K562 (cell line): ENCODE data around the gene DOCK1. TPM values are rescaled to one million over a fixed set of nuclear protein-coding genes. Genes with fewer than 3 reads are reported as not detected.

ENCODE experiments used
- ATAC-seq: fragments of 200-7000 bp; cut with Tn5 transposase; 3 replicates; pipeline ENCODE4 v1.9.1; 2020; ENCODE audit warnings: moderate library complexity
- BruUV-seq: library from RNA; stranded (reverse); fragments of 400-500 nt; replicated peaks from 2 replicates; lab custom pipeline; 2021; lab: Mats Ljungman, UMichigan
- CTCF ChIA-PET: fragments of 300-600 bp; formaldehyde crosslinking; extraction: SDS; loops from one replicate; lab custom pipeline; 2021; ENCODE audit warnings: low intra/inter-chr PET ratio; lab: Yijun Ruan, JAX
- POLR2A ChIA-PET: fragments of 300-600, 350-650 bp; sonication (Branson Sonifier 250); formaldehyde crosslinking; extraction: SDS; loops from one replicate; lab custom pipeline; 2021; ENCODE audit warnings: antibody characterized with exemption, inconsistent platforms; lab: Yijun Ruan, JAX
- DNase-seq, 4 experiments: peaks; one replicate each; pipeline versions ENCODE4 v3.0.0 to v3.0.0-alpha.2; 2011 to 2018; ENCODE audit warnings: low spot score in 3 of 4, mixed read lengths in 3 of 4; ENCODE audit errors: extremely low read depth in 1 of 4
- FAIRE-seq: peaks from 2 replicates; lab custom pipeline; 2011; peaks lifted over from hg19 to GRCh38; lab: Jason Lieb, UNC
- H2AFZ ChIP-seq: 2 replicates; pipeline ENCODE4 v1.6.0; 2011; ENCODE audit warnings: low read depth, low read length, control low read depth, inconsistent platforms
- H3K27ac ChIP-seq: fragments of 200-600 bp; 3 replicates; pipeline ENCODE4 v1.8.0; 2011; ENCODE audit warnings: low read depth, mild to moderate bottlenecking, control low read depth, inconsistent platforms, low read length, moderate library complexity, mixed read lengths; ENCODE audit errors: extremely low read depth
- H3K27me3 ChIP-seq, 2 experiments: fragments of 300-600 bp in 1 of 2; 2 replicates in 1 of 2; 3 replicates in 1 of 2; pipeline versions ENCODE4 v1.6.0 to v1.8.0; 2011; ENCODE audit warnings: inconsistent platforms in 2 of 2, low read length in 2 of 2, mild to moderate bottlenecking in 1 of 2, mixed read lengths in 1 of 2, moderate library complexity in 1 of 2; ENCODE audit not compliant: control insufficient read depth in 2 of 2, insufficient read depth in 2 of 2
- H3K36me3 ChIP-seq: fragments of 300-600 bp; 3 replicates; pipeline ENCODE4 v1.8.0; 2011; ENCODE audit warnings: mild to moderate bottlenecking, low read length, inconsistent platforms; ENCODE audit not compliant: control insufficient read depth, insufficient read depth
- H3K4me1 ChIP-seq, 2 experiments: fragments of 200-600 bp in 1 of 2; replicated peaks in 1 of 2; 2 replicates in 1 of 2; 3 replicates in 1 of 2; pipeline versions ENCODE4 v1.5.1 to v1.8.0; 2011; ENCODE audit warnings: inconsistent platforms in 2 of 2, low read length in 2 of 2, mild to moderate bottlenecking in 1 of 2, mixed read lengths in 1 of 2, moderate library complexity in 1 of 2; ENCODE audit not compliant: control insufficient read depth in 2 of 2, insufficient read depth in 2 of 2
- H3K4me2 ChIP-seq: 2 replicates; pipeline ENCODE4 v1.6.1; 2011; ENCODE audit warnings: low read length, control low read depth, inconsistent platforms, mixed read lengths; ENCODE audit not compliant: insufficient read depth
- H3K4me3 ChIP-seq: fragments of 200-600 bp; sonication (generic), shearing (Covaris generic); 2 replicates; pipeline ENCODE4 v1.5.1; 2016; ENCODE audit warnings: control low read depth, inconsistent platforms
- H3K79me2 ChIP-seq: fragments of 200-600 bp; 3 replicates; pipeline ENCODE4 v1.8.0; 2011; ENCODE audit warnings: low read length, inconsistent platforms; ENCODE audit not compliant: control insufficient read depth, insufficient read depth
- H3K9ac ChIP-seq, 2 experiments: 2 replicates each; pipeline versions ENCODE4 v1.6.0 to v1.6.1; 2011; ENCODE audit warnings: low read depth in 2 of 2, low read length in 2 of 2, control low read depth in 1 of 2, inconsistent platforms in 1 of 2, mild to moderate bottlenecking in 1 of 2, mixed read lengths in 1 of 2; ENCODE audit not compliant: insufficient read depth in 1 of 2
- H3K9me1 ChIP-seq: one replicate; pipeline ENCODE4 v1.6.0; 2011; ENCODE audit warnings: inconsistent platforms, mild to moderate bottlenecking, low read length, moderate library complexity; ENCODE audit not compliant: control insufficient read depth, insufficient read depth
- H3K9me3 ChIP-seq: replicated peaks from 2 replicates; pipeline ENCODE4 v1.5.1; 2011; ENCODE audit warnings: low read depth, low read length, inconsistent platforms; ENCODE audit not compliant: control insufficient read depth, insufficient read depth
- H4K20me1 ChIP-seq: replicated peaks from 2 replicates; pipeline ENCODE4 v1.6.1; 2011; ENCODE audit warnings: low read length, inconsistent platforms, mixed read lengths; ENCODE audit not compliant: control insufficient read depth, insufficient read depth
- CBX8 ChIP-seq: fragments of 200-600 bp; sonication (generic); IDR thresholded peaks from 2 replicates; pipeline ENCODE4 v1.6.1; 2012; ENCODE audit warnings: borderline replicate concordance, mixed run types, low read depth, mild to moderate bottlenecking, moderate library complexity, mixed read lengths, low read length, control low read depth, inconsistent platforms; ENCODE audit not compliant: poor library complexity, severe bottlenecking; ENCODE audit errors: extremely low read depth
- CSDE1 ChIP-seq, 2 experiments: fragments of 450-650 bp; IDR thresholded peaks; 2 replicates each; pipeline ENCODE4 v1.6.1; 2016; ENCODE audit warnings: mild to moderate bottlenecking in 1 of 2
- EZH2 ChIP-seq: IDR thresholded peaks from 2 replicates; pipeline ENCODE4 v1.6.1; 2012; ENCODE audit warnings: low read depth, mild to moderate bottlenecking, inconsistent platforms, low read length, borderline replicate concordance
- NCOA2 ChIP-seq, 2 experiments: fragments of 450-650 bp; IDR thresholded peaks; 2 replicates each; pipeline ENCODE4 v1.6.1; 2018; ENCODE audit warnings: mild to moderate bottlenecking in 2 of 2, moderate library complexity in 1 of 2; ENCODE audit not compliant: partially characterized antibody in 2 of 2
- NFE2 ChIP-seq: IDR thresholded peaks from 2 replicates; pipeline ENCODE4 v1.6.1; 2014; ENCODE audit warnings: antibody characterized with exemption, low read depth
- PHF21A ChIP-seq: fragments of 450-650 bp; IDR thresholded peaks from 2 replicates; pipeline ENCODE4 v1.6.1; 2017; ENCODE audit warnings: low read depth, borderline replicate concordance
- POLR2G ChIP-seq: fragments of 200-400 bp; formaldehyde crosslinking; IDR thresholded peaks from 2 replicates; pipeline ENCODE4 v1.6.1; 2017; ENCODE audit warnings: low read depth, mild to moderate bottlenecking, antibody characterized with exemption, low read length, moderate library complexity
- ZNF12 ChIP-seq: sonication (generic); formaldehyde crosslinking; IDR thresholded peaks from 2 replicates; pipeline ENCODE4 v1.4.0; 2020; ENCODE audit warnings: mild to moderate bottlenecking, missing genetic modification reagents
- ZNF197 ChIP-seq: fragments of 200-800 bp; sonication (Bioruptor generic); IDR thresholded peaks from 2 replicates; pipeline ENCODE4 v1.6.1; 2016; ENCODE audit warnings: low read depth, missing genetic modification characterization, missing compliant biosample characterization
- ZNF232 ChIP-seq: sonication (generic); formaldehyde crosslinking; IDR thresholded peaks from 2 replicates; pipeline ENCODE4 v1.8.0; 2022; ENCODE audit warnings: mild to moderate bottlenecking, missing genetic modification reagents
- ZNF239 ChIP-seq: fragments of 250-450 bp; sonication (Bioruptor Pico); IDR thresholded peaks from 2 replicates; pipeline ENCODE4 v1.4.0; 2020; ENCODE audit warnings: mild to moderate bottlenecking
- ZNF311 ChIP-seq: fragments of 250-450 bp; sonication (Bioruptor Pico); IDR thresholded peaks from 2 replicates; pipeline ENCODE4 v1.4.0; 2020; ENCODE audit warnings: mild to moderate bottlenecking, moderate library complexity
- ZNF408 ChIP-seq: fragments of 250-450 bp; sonication (Bioruptor Pico); IDR thresholded peaks from 2 replicates; pipeline ENCODE4 v1.4.0; 2020; ENCODE audit warnings: low read depth, mild to moderate bottlenecking, moderate library complexity
- WGBS: fragments of 100-300 bp; shearing (Covaris generic); methylation state at CpG from one replicate; pipeline ENCODE4 v1.1.6; 2016; ENCODE audit warnings: low coverage, mixed read lengths; ENCODE audit not compliant: insufficient coverage; ENCODE audit errors: missing lambda C conversion rate; 5-methylcytosine and 5-hydroxymethylcytosine counted together
- in situ Hi-C: fragments of 300-500 bp; cut with MboI; formaldehyde crosslinking; loops from 4 replicates; pipeline ENCODE4 v1.15.0; 2018; ENCODE audit warnings: inconsistent platforms, mixed read lengths
- intact Hi-C: fragments of 100-400 bp; cut with micrococcal nuclease; formaldehyde crosslinking; loops from 2 replicates; pipeline ENCODE4 v1.14.2; 2022
- polyA plus RNA-seq, 8 experiments: library from polyadenylated mRNA; depleted of rRNA in 4 of 8; stranded (reverse) in 5 of 8; unstranded in 3 of 8; fragments of >200 nt; fragmentation: Nextera tagmentation in 2 of 8; fragmentation: Illumina TruSeq in 1 of 8; extraction: Ambion mirVana in 2 of 8; extraction: Trizol in 1 of 8; gene quantifications; 2 replicates each; pipeline versions ENCODE4 v1.2.1 to v1.2.3, GENCODE V29; 2011 to 2014; ENCODE audit warnings: inconsistent platforms in 1 of 8, missing spikeins in 1 of 8
- total RNA-seq, 7 experiments: library from RNA; depleted of rRNA in 6 of 7; stranded (reverse); fragments of >200 nt in 6 of 7; fragmentation: Illumina TruSeq in 2 of 7; extraction: Trizol in 2 of 7; gene quantifications; 2 replicates each; pipeline versions ENCODE4 v1.2.1 to v1.2.3, GENCODE V29; 2011 to 2021; ENCODE audit warnings: low replicate concordance in 1 of 7
- TF ChIP-seq, protein P1 (sequence below): fragments of 250-450 bp; sonication (Bioruptor Pico); IDR thresholded peaks from 2 replicates; pipeline ENCODE4 v1.4.0; 2020; ENCODE audit warnings: mild to moderate bottlenecking, moderate library complexity
- TF ChIP-seq, protein P2 (sequence below): fragments of 250-450 bp; sonication (Bioruptor Pico); IDR thresholded peaks from 2 replicates; pipeline ENCODE4 v1.9.0; 2021; ENCODE audit warnings: mild to moderate bottlenecking
- TF ChIP-seq, protein P3 (sequence below): fragments of 450-650 bp; IDR thresholded peaks from 2 replicates; pipeline ENCODE4 v1.6.1; 2016; ENCODE audit warnings: missing biosample characterization, missing genetic modification characterization

The DOCK1 gene
- total and polyA plus RNA-seq, 9 of the 15 experiments (the other 6 are each of a cell fraction or from before 2014, with no cell fraction given), result 0.31 TPM; not detected in 8

DNA sequence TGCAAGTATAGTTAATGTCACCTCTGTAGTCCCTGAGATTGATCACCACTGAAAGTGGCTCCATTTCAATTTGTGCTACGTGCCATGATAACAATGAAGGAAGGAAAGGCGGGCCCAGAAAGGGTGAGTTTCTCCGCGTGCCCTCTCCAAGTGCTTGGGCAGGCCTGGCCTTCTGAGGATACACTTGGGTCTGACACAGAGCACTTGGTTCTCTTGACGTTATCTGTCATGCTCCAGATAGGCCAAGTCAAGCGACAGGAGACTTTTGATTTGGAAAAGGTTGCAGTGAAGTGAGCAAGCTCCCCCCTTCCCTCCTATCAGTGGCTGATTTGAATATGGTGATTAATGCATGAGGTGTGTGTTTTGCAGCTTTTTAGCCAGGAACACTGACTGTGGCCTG is 452.0 kb downstream of the DOCK1 start:
- H3K4me1 ChIP-seq, result no peaks in the 10 kb centered on the region
- POLR2A ChIA-PET, result no interaction called here
- no TSS peak for BruUV-seq
- WGBS, result 0% methylated on average over 4 of the region's 6 CpGs
- H3K9me1 ChIP-seq, result no peaks in the 10 kb centered on the region
- no peaks in the 10 kb centered on the region for H3K36me3 ChIP-seq
- no peaks in the 10 kb centered on the region for H3K27me3 ChIP-seq
- no peak overlapping the region for H3K9ac ChIP-seq
- H3K79me2 ChIP-seq, result no peaks in the 10 kb centered on the region
- in situ Hi-C loops, result no loop called here
- H3K27ac ChIP-seq, result no peak overlapping the region
- H3K9me3 ChIP-seq, result no peaks in the 10 kb centered on the region
- H3K4me3 ChIP-seq, result no peak overlapping the region
- TF ChIP-seq ZNF197 (no peak), NCOA2 (IDR thresholded peaks at IDR 0.05; ENCODE audit: partially characterized antibody in 2 of 2) (no peak), ZNF232 (no peak), PHF21A (no peak), CBX8 (no peak), ZNF239 (CRISPR knock-in tag) (no peak), NFE2 (no peak), ZNF12 (no peak), CSDE1 (IDR thresholded peaks at IDR 0.05) (no peak), POLR2G (no peak), ZNF408 (CRISPR knock-in tag) (no peak), ZNF311 (no peak), EZH2 (no peak)
- TF ChIP-seq, protein P1, sequence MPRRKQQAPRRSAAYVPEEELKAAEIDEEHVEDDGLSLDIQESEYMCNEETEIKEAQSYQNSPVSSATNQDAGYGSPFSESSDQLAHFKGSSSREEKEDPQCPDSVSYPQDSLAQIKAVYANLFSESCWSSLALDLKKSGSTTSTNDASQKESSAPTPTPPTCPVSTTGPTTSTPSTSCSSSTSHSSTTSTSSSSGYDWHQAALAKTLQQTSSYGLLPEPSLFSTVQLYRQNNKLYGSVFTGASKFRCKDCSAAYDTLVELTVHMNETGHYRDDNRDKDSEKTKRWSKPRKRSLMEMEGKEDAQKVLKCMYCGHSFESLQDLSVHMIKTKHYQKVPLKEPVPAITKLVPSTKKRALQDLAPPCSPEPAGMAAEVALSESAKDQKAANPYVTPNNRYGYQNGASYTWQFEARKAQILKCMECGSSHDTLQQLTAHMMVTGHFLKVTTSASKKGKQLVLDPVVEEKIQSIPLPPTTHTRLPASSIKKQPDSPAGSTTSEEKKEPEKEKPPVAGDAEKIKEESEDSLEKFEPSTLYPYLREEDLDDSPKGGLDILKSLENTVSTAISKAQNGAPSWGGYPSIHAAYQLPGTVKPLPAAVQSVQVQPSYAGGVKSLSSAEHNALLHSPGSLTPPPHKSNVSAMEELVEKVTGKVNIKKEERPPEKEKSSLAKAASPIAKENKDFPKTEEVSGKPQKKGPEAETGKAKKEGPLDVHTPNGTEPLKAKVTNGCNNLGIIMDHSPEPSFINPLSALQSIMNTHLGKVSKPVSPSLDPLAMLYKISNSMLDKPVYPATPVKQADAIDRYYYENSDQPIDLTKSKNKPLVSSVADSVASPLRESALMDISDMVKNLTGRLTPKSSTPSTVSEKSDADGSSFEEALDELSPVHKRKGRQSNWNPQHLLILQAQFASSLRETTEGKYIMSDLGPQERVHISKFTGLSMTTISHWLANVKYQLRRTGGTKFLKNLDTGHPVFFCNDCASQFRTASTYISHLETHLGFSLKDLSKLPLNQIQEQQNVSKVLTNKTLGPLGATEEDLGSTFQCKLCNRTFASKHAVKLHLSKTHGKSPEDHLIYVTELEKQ (CRISPR knock-in tag), result no peak
- TF ChIP-seq, protein P2, sequence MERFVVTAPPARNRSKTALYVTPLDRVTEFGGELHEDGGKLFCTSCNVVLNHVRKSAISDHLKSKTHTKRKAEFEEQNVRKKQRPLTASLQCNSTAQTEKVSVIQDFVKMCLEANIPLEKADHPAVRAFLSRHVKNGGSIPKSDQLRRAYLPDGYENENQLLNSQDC, result no peak
- TF ChIP-seq, protein P3, sequence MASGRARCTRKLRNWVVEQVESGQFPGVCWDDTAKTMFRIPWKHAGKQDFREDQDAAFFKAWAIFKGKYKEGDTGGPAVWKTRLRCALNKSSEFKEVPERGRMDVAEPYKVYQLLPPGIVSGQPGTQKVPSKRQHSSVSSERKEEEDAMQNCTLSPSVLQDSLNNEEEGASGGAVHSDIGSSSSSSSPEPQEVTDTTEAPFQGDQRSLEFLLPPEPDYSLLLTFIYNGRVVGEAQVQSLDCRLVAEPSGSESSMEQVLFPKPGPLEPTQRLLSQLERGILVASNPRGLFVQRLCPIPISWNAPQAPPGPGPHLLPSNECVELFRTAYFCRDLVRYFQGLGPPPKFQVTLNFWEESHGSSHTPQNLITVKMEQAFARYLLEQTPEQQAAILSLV, result no peak
- TF ChIP-seq, all 486 proteins: peak for 0
- Histone ChIP-seq H3K4me2 (no peak overlapping the region), H4K20me1 (no peaks in the 10 kb centered on the region), H2AFZ (no peak overlapping the region)
- FAIRE-seq, result no peak
- CTCF ChIA-PET, result no interaction called here
- ATAC-seq, result no peak
- DNase-seq, result no peak
- intact Hi-C loops, result no loop called here
